HCT116 (cell line): ENCODE results near the gene ERICH6. TPM values are rescaled to one million over a fixed set of nuclear protein-coding genes. Genes with fewer than 3 reads are reported as not detected.

ENCODE experiments used
- ATAC-seq: fragments of 200-7000 bp; cut with Tn5 transposase; 2 replicates; pipeline ENCODE4 v1.9.1; 2020; ENCODE audit warnings: mild to moderate bottlenecking, moderate library complexity
- BruUV-seq: library from RNA; stranded (reverse); fragments of 400-500 nt; replicated peaks from 2 replicates; lab custom pipeline; 2021; lab: Mats Ljungman, UMichigan
- CTCF ChIA-PET: fragments of 300-600 bp; sonication (Branson Sonifier 250); formaldehyde crosslinking; loops from one replicate; lab custom pipeline; 2021; ENCODE audit warnings: antibody characterized with exemption; lab: Charles Lee
- POLR2A ChIA-PET: fragments of 300-600, 350-600 bp; sonication (Branson Sonifier 250); formaldehyde crosslinking; loops from one replicate; lab custom pipeline; 2021; ENCODE audit warnings: antibody characterized with exemption; lab: Charles Lee
- RAD21 ChIA-PET, 2 experiments: fragments of 300-600 bp; sonication (Branson Sonifier 250); formaldehyde crosslinking; loops; one replicate each; lab custom pipeline; 2023; ENCODE audit warnings: low total read pairs in 2 of 2; ENCODE audit not compliant: uncharacterized antibody in 2 of 2, unreplicated experiment in 2 of 2, low non-redundant PET in 1 of 2; lab: Charles Lee
- DNase-seq: peaks from one replicate; pipeline ENCODE4 v3.0.0-alpha.2; 2010; ENCODE audit warnings: low read depth, low spot score
- H2AFZ ChIP-seq: fragments of 200-600 bp; shearing (Covaris generic), sonication (generic); 2 replicates; pipeline ENCODE4 v1.6.1; 2017; ENCODE audit warnings: low read depth, mixed run types, mixed read lengths, antibody characterized with exemption, low read length; ENCODE audit not compliant: poor library complexity, severe bottlenecking
- H3K27ac ChIP-seq: 2 replicates; pipeline ENCODE4 v1.5.1; 2012; ENCODE audit warnings: low read depth, low read length
- H3K27me3 ChIP-seq: fragments of 200-600 bp; sonication (generic); 2 replicates; pipeline ENCODE4 v1.6.1; 2016; ENCODE audit warnings: mixed run types, low read length, mixed read lengths; ENCODE audit not compliant: insufficient read depth
- H3K36me3 ChIP-seq, 2 experiments: fragments of 200-500 bp in 1 of 2; fragments of 200-600 bp in 1 of 2; sonication (Bioruptor generic) in 1 of 2; sonication (generic) in 1 of 2; 2 replicates each; pipeline versions ENCODE4 v1.5.1 to v1.6.1; 2014 to 2016; ENCODE audit warnings: low read length in 2 of 2, inconsistent platforms in 1 of 2, mixed read lengths in 1 of 2, mixed run types in 1 of 2; ENCODE audit not compliant: insufficient read depth in 2 of 2, control insufficient read depth in 1 of 2
- H3K4me1 ChIP-seq, 2 experiments: fragments of 200-600 bp in 1 of 2; sonication (generic) in 1 of 2; 2 replicates each; pipeline versions ENCODE4 v1.5.1 to v1.6.1; 2012 to 2017; ENCODE audit warnings: low read length in 2 of 2, inconsistent platforms in 1 of 2, mild to moderate bottlenecking in 1 of 2, mixed read lengths in 1 of 2, mixed run types in 1 of 2, moderate library complexity in 1 of 2; ENCODE audit not compliant: insufficient read depth in 2 of 2, control insufficient read depth in 1 of 2
- H3K4me2 ChIP-seq: fragments of 200-600 bp; sonication (generic); 2 replicates; pipeline ENCODE4 v1.6.1; 2017; ENCODE audit warnings: mixed run types, low read length, mixed read lengths
- H3K4me3 ChIP-seq, 2 experiments: fragments of 200-600 bp in 1 of 2; sonication (generic) in 1 of 2; replicated peaks in 1 of 2; 2 replicates each; pipeline ENCODE4 v1.5.1; 2011 to 2016; ENCODE audit warnings: low read length in 2 of 2, control low read depth in 1 of 2, low read depth in 1 of 2, mild to moderate bottlenecking in 1 of 2, mixed read lengths in 1 of 2, mixed run types in 1 of 2
- H3K79me2 ChIP-seq: fragments of 200-600 bp; sonication (generic); 2 replicates; pipeline ENCODE4 v1.6.1; 2017; ENCODE audit warnings: mild to moderate bottlenecking, mixed run types, low read length, moderate library complexity, mixed read lengths; ENCODE audit not compliant: insufficient read depth
- H3K9ac ChIP-seq: fragments of 200-600 bp; sonication (generic); 2 replicates; pipeline ENCODE4 v1.6.1; 2016; ENCODE audit warnings: low read length, mixed read lengths
- H3K9me2 ChIP-seq: fragments of 200-600 bp; sonication (generic), shearing (Covaris generic); 2 replicates; pipeline ENCODE4 v1.6.1; 2017; ENCODE audit warnings: mixed run types, mild to moderate bottlenecking, moderate library complexity; ENCODE audit not compliant: insufficient read depth
- H3K9me3 ChIP-seq, 2 experiments: fragments of 200-500 bp in 1 of 2; fragments of 200-600 bp in 1 of 2; sonication (Bioruptor generic) in 1 of 2; sonication (generic) in 1 of 2; 2 replicates each; pipeline ENCODE4 v1.6.1; 2014 to 2017; ENCODE audit warnings: low read length in 2 of 2, mixed read lengths in 2 of 2, inconsistent platforms in 1 of 2, low read depth in 1 of 2, mild to moderate bottlenecking in 1 of 2, mixed run types in 1 of 2, moderate library complexity in 1 of 2; ENCODE audit not compliant: control insufficient read depth in 1 of 2, insufficient read depth in 1 of 2
- H4K20me1 ChIP-seq: fragments of 200-600 bp; sonication (generic), shearing (Covaris generic); 2 replicates; pipeline ENCODE4 v1.6.1; 2017; ENCODE audit warnings: mixed run types, mild to moderate bottlenecking, moderate library complexity; ENCODE audit not compliant: insufficient read depth
- ATF3 ChIP-seq: IDR thresholded peaks from 2 replicates; pipeline ENCODE4 v1.6.1; 2012
- CBX3 ChIP-seq: IDR thresholded peaks from 2 replicates; pipeline ENCODE4 v1.6.1; 2012; ENCODE audit warnings: low read depth
- CEBPB ChIP-seq: IDR thresholded peaks from 2 replicates; pipeline ENCODE4 v1.6.1; 2012; ENCODE audit warnings: low read depth
- CTCF ChIP-seq, 3 experiments: fragments of 200-600 bp in 1 of 3; sonication (generic) in 1 of 3; IDR thresholded peaks in 2 of 3; conservative IDR thresholded peaks in 1 of 3; 2 replicates each; pipeline ENCODE4 v1.5.1; 2012 to 2017; ENCODE audit warnings: low read depth in 2 of 3, low read length in 2 of 3, antibody characterized with exemption in 1 of 3, borderline replicate concordance in 1 of 3, control low read depth in 1 of 3, mild to moderate bottlenecking in 1 of 3, mixed read lengths in 1 of 3, mixed run types in 1 of 3, moderate library complexity in 1 of 3; ENCODE audit not compliant: insufficient read depth in 1 of 3
- EGR1 ChIP-seq: IDR thresholded peaks from 2 replicates; pipeline ENCODE4 v1.6.1; 2012; ENCODE audit warnings: low read depth
- EZH2 ChIP-seq: fragments of 200-600 bp; sonication (generic); IDR thresholded peaks from 2 replicates; pipeline ENCODE4 v1.6.1; 2017; ENCODE audit warnings: antibody characterized with exemption, mixed run types
- FOSL1 ChIP-seq: IDR thresholded peaks from 2 replicates; pipeline ENCODE4 v1.6.1; 2012; ENCODE audit warnings: low read depth
- JUND ChIP-seq: IDR thresholded peaks from 2 replicates; pipeline ENCODE4 v1.6.1; 2012
- MAX ChIP-seq: IDR thresholded peaks from 2 replicates; pipeline ENCODE4 v1.6.1; 2012
- POLR2AphosphoS5 ChIP-seq: IDR thresholded peaks from 2 replicates; pipeline ENCODE4 v1.6.1; 2011; ENCODE audit warnings: mild to moderate bottlenecking, low read depth, low read length, moderate library complexity
- REST ChIP-seq: IDR thresholded peaks from 2 replicates; pipeline ENCODE4 v1.6.1; 2012; ENCODE audit warnings: low read depth
- SP1 ChIP-seq: IDR thresholded peaks from 2 replicates; pipeline ENCODE4 v1.6.1; 2012; ENCODE audit warnings: low read depth
- TCF7L2 ChIP-seq: IDR thresholded peaks from 2 replicates; pipeline ENCODE4 v1.7.0; 2011; ENCODE audit warnings: borderline replicate concordance, inconsistent platforms; ENCODE audit not compliant: insufficient read depth, insufficient read length; ENCODE audit errors: extremely low read depth
- YY1 ChIP-seq: IDR thresholded peaks from 2 replicates; pipeline ENCODE4 v1.6.1; 2011; ENCODE audit warnings: low read length, low read depth, moderate library complexity, mild to moderate bottlenecking; ENCODE audit not compliant: insufficient replicate concordance; ENCODE audit errors: extremely low read depth
- ZFX ChIP-seq: fragments of 450-650 bp; IDR thresholded peaks from 2 replicates; pipeline ENCODE4 v1.6.1; 2017
- intact Hi-C: fragments of 100-400 bp; cut with micrococcal nuclease; formaldehyde crosslinking; loops from 2 replicates; pipeline ENCODE4 v1.10.0; 2022
- total RNA-seq: library from RNA; stranded (reverse); gene quantifications from one replicate; pipeline ENCODE4 v1.2.1, GENCODE V29; 2021; ENCODE audit not compliant: unreplicated experiment

Gene ERICH6
- total RNA-seq, 1 experiment from 2014 or later, result not detected

- Histone ChIP-seq H3K9me3 (no peaks in the 10 kb centered on the region), H3K4me1 (peaks cover 9 to 35% of the 10 kb centered on the region in 2 experiments; a peak in 3 of 4 replicates), H3K27me3 (no peaks in the 10 kb centered on the region), H3K27ac (no peak overlapping the region), H3K79me2 (peaks cover 97% of the 10 kb centered on the region), H3K4me3 (no peak overlapping the region), H3K9ac (no peak overlapping the region), H3K4me2 (no peak overlapping the region), H3K36me3 (peaks cover 3 to 5% of the 10 kb centered on the region in 2 experiments; a peak in 1 of 4 replicates), H4K20me1 (peaks cover 16% of the 10 kb centered on the region; the same call in 1 of the 2 replicates), H2AFZ (no peak overlapping the region), H3K9me2 (no peaks in the 10 kb centered on the region)
- intact Hi-C loops, result no loop called here
- ATAC-seq (no peak), DNase-seq (no peak)
- ChIA-PET POLR2A (no interaction called here), CTCF (no interaction called here), RAD21 (no interaction called here)
- no TSS peak for BruUV-seq
- TF ChIP-seq FOSL1 (no peak), CEBPB (no peak), MAX (no peak), ZFX (no peak), JUND (no peak), CBX3 (no peak), TCF7L2 (no peak), CTCF (IDR thresholded peaks at IDR 0.05 in 2 of 3, conservative IDR thresholded peaks at IDR 0.05 in 1 of 3; ENCODE audit: borderline replicate concordance in 1 of 3, insufficient read depth in 1 of 3, low read depth in 2 of 3, low read length in 2 of 3) (no peak), POLR2AphosphoS5 (no peak), ATF3 (no peak), EZH2 (no peak), EGR1 (no peak), YY1 (no peak), REST (no peak), SP1 (no peak)
These were observed 42.1 kb upstream of the ERICH6 start for GRCh38 chr3:150745832-150746231.
